Colonic mucosa (tissue), 4 donors: ENCODE data around the gene NFKBIE. TPM values are rescaled to one million over a fixed set of nuclear protein-coding genes. Genes with fewer than 3 reads are reported as not detected.

Experiments
- DNase-seq: peaks from one replicate; pipeline ENCODE4 v3.0.0-alpha.2; 2020
- H3K27ac ChIP-seq: fragments of 200-600 bp; one replicate; pipeline ENCODE4 v1.8.0; 2021
- H3K27me3 ChIP-seq: fragments of 200-600 bp; one replicate; pipeline ENCODE4 v1.8.0; 2021
- H3K36me3 ChIP-seq: fragments of 200-600 bp; one replicate; pipeline ENCODE4 v1.8.0; 2021
- H3K4me1 ChIP-seq: fragments of 200-600 bp; one replicate; pipeline ENCODE4 v1.8.0; 2021; ENCODE audit warnings: mild to moderate bottlenecking
- H3K4me3 ChIP-seq: fragments of 200-600 bp; one replicate; pipeline ENCODE4 v1.8.0; 2021
- H3K9ac ChIP-seq, 2 donors: one replicate each; pipeline ENCODE4 v1.7.0; 2013; ENCODE audit warnings: control low read depth in 2 of 2, low read depth in 2 of 2, low read length in 2 of 2
- H3K9me3 ChIP-seq: fragments of 200-600 bp; one replicate; pipeline ENCODE4 v1.8.0; 2021
- intact Hi-C: fragments of 100-400 bp; cut with DNase I; formaldehyde crosslinking; loops from one replicate; pipeline ENCODE4 v1.14.1; 2022
- total RNA-seq, 2 donors: library from RNA; stranded (reverse); fragmentation: NEBNext Ultra II Directional in 1 of 2; extraction: Animal tissue kit (Norgen Biotek cat#: 25700) in 1 of 2; gene quantifications; one replicate each; pipeline ENCODE4 v1.2.1, GENCODE V29; 2021
- TF ChIP-seq, protein P1 (sequence below): fragments of 200-600 bp; IDR thresholded peaks from one replicate; pipeline ENCODE4 v1.8.0; 2022; ENCODE audit warnings: antibody characterized with exemption, mild to moderate bottlenecking
- donor health status: healthy.
- donor health status: DM: no; HTN: no; CAD: no.
- donor health status: DM: no; HTN: no; CAD: no.

NFKBIE gene
- total RNA-seq, 2 donors from 2014 or later: 11.9 to 18.8 TPM

DNA sequence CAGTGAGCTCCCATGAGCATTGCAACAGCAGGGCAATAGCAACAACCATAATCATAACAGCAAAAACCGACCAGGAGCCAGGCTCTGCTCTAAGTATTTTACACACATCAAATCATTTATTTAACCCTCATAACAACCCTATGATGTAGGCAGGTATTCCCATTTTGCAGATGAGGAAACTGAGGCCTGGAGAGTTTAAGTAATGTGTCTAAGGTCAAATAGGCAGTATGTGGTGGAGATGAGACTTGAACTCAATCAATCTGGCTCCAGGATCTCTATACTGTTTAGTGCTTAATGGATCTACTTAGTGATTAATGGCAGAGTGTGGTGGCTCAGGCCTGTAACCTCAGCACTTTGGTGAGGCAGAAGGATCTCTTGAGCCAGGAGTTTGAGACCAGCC is 8.3 kb upstream of the NFKBIE start:
- Histone ChIP-seq H3K4me3 (no peak overlapping the region), H3K27ac (no peak overlapping the region), H3K9me3 (no peaks in the 10 kb centered on the region), H3K9ac (no peak overlapping the region), H3K27me3 (peaks cover 54% of the 10 kb centered on the region), H3K4me1 (peaks cover 4% of the 10 kb centered on the region), H3K36me3 (no peaks in the 10 kb centered on the region)
- TF ChIP-seq, protein P1, sequence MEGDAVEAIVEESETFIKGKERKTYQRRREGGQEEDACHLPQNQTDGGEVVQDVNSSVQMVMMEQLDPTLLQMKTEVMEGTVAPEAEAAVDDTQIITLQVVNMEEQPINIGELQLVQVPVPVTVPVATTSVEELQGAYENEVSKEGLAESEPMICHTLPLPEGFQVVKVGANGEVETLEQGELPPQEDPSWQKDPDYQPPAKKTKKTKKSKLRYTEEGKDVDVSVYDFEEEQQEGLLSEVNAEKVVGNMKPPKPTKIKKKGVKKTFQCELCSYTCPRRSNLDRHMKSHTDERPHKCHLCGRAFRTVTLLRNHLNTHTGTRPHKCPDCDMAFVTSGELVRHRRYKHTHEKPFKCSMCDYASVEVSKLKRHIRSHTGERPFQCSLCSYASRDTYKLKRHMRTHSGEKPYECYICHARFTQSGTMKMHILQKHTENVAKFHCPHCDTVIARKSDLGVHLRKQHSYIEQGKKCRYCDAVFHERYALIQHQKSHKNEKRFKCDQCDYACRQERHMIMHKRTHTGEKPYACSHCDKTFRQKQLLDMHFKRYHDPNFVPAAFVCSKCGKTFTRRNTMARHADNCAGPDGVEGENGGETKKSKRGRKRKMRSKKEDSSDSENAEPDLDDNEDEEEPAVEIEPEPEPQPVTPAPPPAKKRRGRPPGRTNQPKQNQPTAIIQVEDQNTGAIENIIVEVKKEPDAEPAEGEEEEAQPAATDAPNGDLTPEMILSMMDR: no peak
- intact Hi-C loops: no loop called here
- no peak for DNase-seq

DNA sequence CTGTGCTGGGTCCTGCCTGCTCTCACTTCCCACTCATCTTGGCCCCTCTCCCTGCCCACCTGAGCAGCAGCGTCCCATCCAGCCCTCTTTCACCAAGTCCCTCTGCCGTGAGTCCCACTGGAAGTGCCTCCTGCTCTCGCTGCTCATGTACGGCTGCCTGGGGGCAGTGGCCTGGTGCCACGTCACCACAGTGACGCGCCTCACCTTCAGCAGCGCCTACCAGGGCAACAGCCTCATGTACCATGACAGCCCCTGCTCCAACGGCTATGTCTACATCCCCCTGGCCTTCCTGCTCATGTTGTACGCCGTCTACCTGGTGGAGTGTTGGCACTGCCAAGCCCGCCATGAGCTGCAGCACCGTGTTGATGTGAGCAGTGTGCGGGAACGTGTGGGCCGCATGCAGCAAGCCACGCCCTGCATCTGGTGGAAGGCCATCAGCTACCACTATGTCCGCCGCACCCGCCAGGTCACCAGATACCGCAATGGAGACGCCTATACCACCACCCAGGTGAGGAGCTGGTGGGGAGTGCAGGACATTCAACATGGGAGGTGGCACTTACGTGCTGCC is 7.7 kb upstream of the NFKBIE start:
- TF ChIP-seq, protein P1: no peak
- H3K36me3 ChIP-seq: no peaks in the 10 kb centered on the region
- H3K27me3 ChIP-seq: peaks cover 53% of the 10 kb centered on the region
- no peak overlapping the region for H3K4me3 ChIP-seq
- no peak for DNase-seq
- no peak overlapping the region for H3K27ac ChIP-seq
- peaks cover 4% of the 10 kb centered on the region for H3K4me1 ChIP-seq
- intact Hi-C loops: no loop called here
- H3K9ac ChIP-seq: no peak overlapping the region
- H3K9me3 ChIP-seq: no peaks in the 10 kb centered on the region

DNA sequence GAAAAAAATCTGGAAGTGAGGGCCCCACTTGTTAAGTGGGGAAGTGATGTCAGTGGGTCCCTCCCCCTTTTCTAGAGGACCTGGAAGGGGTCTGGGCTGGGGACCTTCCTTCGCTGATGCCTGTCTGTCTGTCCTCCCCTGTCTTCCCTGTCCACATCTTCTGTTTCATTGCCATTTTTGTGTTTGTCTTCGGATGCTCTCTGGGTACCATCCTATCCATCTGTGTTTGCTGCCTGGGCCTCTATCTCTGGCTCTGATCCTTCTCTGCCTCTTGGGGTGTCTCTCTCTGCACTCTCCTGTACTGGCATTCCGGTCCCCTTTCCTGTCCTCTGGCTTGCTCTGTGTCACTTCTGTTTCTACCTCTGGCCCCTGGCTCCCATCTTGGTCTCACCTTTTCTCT is 7.2 kb upstream of the NFKBIE start:
- intact Hi-C loops: no loop called here
- TF ChIP-seq, protein P1: no peak
- Histone ChIP-seq H3K9ac (no peak overlapping the region), H3K9me3 (no peaks in the 10 kb centered on the region), H3K27me3 (peaks cover 49% of the 10 kb centered on the region), H3K36me3 (no peaks in the 10 kb centered on the region), H3K4me1 (peaks cover 4% of the 10 kb centered on the region), H3K4me3 (no peak overlapping the region), H3K27ac (no peak overlapping the region)
- no peak for DNase-seq

DNA sequence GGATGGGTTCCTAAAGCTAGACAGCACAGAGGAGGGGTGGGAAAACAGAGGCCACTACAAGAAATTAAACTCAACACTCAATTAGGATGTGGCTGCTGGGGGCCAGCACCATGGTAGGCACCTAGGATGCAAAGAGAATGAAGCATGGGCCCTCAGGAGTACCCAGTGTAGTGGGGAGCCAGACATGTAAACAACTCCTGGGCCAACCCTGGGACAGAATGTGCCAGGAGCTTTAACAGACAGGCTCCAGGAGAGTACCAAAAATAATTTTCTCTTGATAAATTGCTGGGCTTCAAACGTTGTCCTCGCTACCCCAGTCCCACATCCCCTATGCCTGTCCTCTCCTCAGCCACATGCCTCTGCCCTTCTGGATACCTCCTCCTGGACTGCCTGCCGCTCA is 6.6 kb upstream of the NFKBIE start:
- no peak for DNase-seq
- intact Hi-C loops: no loop called here
- H3K27me3 ChIP-seq: peaks cover 49% of the 10 kb centered on the region

DNA sequence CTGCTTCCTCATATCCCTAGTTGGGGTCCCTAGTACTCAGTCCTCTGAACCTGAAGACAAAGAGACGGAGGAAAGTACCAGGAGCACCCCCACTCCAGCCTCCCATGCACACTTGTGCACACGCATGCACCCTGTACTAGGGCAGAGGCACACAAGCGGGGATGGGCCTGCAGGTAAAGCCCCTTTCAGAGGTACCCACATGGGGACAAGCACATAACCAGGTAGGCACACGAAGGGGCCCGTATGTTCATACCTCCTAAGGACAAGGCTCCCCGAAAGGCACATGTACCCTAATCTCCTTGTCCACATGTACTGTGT is 6.0 kb upstream of the NFKBIE start:
- no peaks in the 10 kb centered on the region for H3K36me3 ChIP-seq
- intact Hi-C loops: no loop called here
- no peaks in the 10 kb centered on the region for H3K9me3 ChIP-seq
- H3K4me3 ChIP-seq: no peak overlapping the region
- H3K4me1 ChIP-seq: peaks cover 4% of the 10 kb centered on the region
- DNase-seq: no peak
- H3K27ac ChIP-seq: no peak overlapping the region
- TF ChIP-seq, protein P1: no peak
- H3K9ac ChIP-seq: no peak overlapping the region
- H3K27me3 ChIP-seq: peaks cover 46% of the 10 kb centered on the region

More for the DNA sequence above, 6.6 kb upstream of the NFKBIE start:
- no peaks in the 10 kb centered on the region for H3K36me3 ChIP-seq
- H3K4me3 ChIP-seq: no peak overlapping the region
- peaks cover 4% of the 10 kb centered on the region for H3K4me1 ChIP-seq
- no peak overlapping the region for H3K9ac ChIP-seq
- H3K27ac ChIP-seq: no peak overlapping the region
- no peaks in the 10 kb centered on the region for H3K9me3 ChIP-seq
- TF ChIP-seq, protein P1: no peak
